Tibial artery (tissue), 4 donors: ENCODE data around the gene NOSIP.

Source experiments
- DNase-seq, 2 donors: peaks; one replicate each; pipeline ENCODE4 v3.0.0-alpha.2; 2019
- H3K27ac ChIP-seq, 2 donors: fragments of 200-600 bp; sonication (generic) in 1 of 2; 1 replicate in 1 of 2; 2 replicates in 1 of 2; pipeline ENCODE4 v1.5.1; 2018 to 2019; ENCODE audit warnings: mild to moderate bottlenecking in 1 of 2
- H3K27me3 ChIP-seq, 2 donors: fragments of 200-600 bp; sonication (generic) in 1 of 2; one replicate each; pipeline versions ENCODE4 v1.5.1 to v1.6.0; 2016 to 2019
- H3K36me3 ChIP-seq, 3 donors: fragments of 200-600 bp; sonication (generic) in 2 of 3; one replicate each; pipeline ENCODE4 v1.5.1; 2016 to 2019; ENCODE audit warnings: mild to moderate bottlenecking in 2 of 3
- H3K4me1 ChIP-seq, 4 donors: fragments of 200-600 bp; sonication (generic) in 2 of 4; 1 replicate in 3 of 4; 2 replicates in 1 of 4; pipeline ENCODE4 v1.5.1; 2016 to 2019
- H3K4me3 ChIP-seq, 2 donors: fragments of 200-600 bp; sonication (generic) in 1 of 2; 1 replicate in 1 of 2; 2 replicates in 1 of 2; pipeline ENCODE4 v1.5.1; 2018 to 2019; ENCODE audit warnings: mild to moderate bottlenecking in 2 of 2
- H3K9me3 ChIP-seq, 3 donors: fragments of 200-600 bp; sonication (generic) in 1 of 3; one replicate each; pipeline ENCODE4 v1.5.1; 2016 to 2019
- CTCF ChIP-seq, 2 experiments: fragments of 200-600 bp in 1 of 2; fragments of 450-650 bp in 1 of 2; IDR thresholded peaks; one replicate each; pipeline ENCODE4 v1.5.1; 2017 to 2019; ENCODE audit warnings: antibody characterized with exemption in 2 of 2, mild to moderate bottlenecking in 1 of 2, moderate library complexity in 1 of 2
- intact Hi-C: fragments of 100-400 bp; cut with DNase I; formaldehyde crosslinking; loops from one replicate; pipeline ENCODE4 v1.15.0; 2023; ENCODE audit warnings: low total_unique reads

Gene NOSIP

GRCh38 chr19:49597703-49597974, 17.3 kb upstream of the NOSIP start:
- peaks cover 49 to 86% (median 82%) of the 10 kb centered on the region in 3 donors for H3K36me3 ChIP-seq
- peaks cover 0 to 20% (median 10%) of the 10 kb centered on the region in 4 donors for H3K4me1 ChIP-seq
- H3K4me3 ChIP-seq: no peak overlapping the region
- H3K27ac ChIP-seq: no peak overlapping the region
- DNase-seq: no peak
- H3K27me3 ChIP-seq: no peaks in the 10 kb centered on the region
- no peaks in the 10 kb centered on the region for H3K9me3 ChIP-seq
- intact Hi-C loops: no loop called here
- no peak for TF ChIP-seq CTCF (IDR thresholded peaks at IDR 0.05)

GRCh38 chr19:49596954-49597702, 16.8 kb upstream of the NOSIP start:
- TF ChIP-seq CTCF (IDR thresholded peaks at IDR 0.05): no peak
- H3K27ac ChIP-seq: no peak overlapping the region
- no peak overlapping the region for H3K4me3 ChIP-seq
- intact Hi-C loops: no loop called here
- no peaks in the 10 kb centered on the region for H3K27me3 ChIP-seq
- DNase-seq: no peak
- H3K36me3 ChIP-seq: peaks cover 45 to 81% (median 77%) of the 10 kb centered on the region in 3 donors
- H3K4me1 ChIP-seq: peaks cover 0 to 25% (median 12%) of the 10 kb centered on the region in 4 donors
- no peaks in the 10 kb centered on the region for H3K9me3 ChIP-seq

- Histone ChIP-seq H3K9me3 (no peaks in the 10 kb centered on the region), H3K36me3 (peaks cover 38 to 74% (median 70%) of the 10 kb centered on the region in 3 donors), H3K27ac (no peak overlapping the region), H3K4me1 (peaks cover 0 to 28% (median 13%) of the 10 kb centered on the region in 4 donors), H3K4me3 (no peak overlapping the region), H3K27me3 (no peaks in the 10 kb centered on the region)
- DNase-seq: no peak
- TF ChIP-seq CTCF (IDR thresholded peaks at IDR 0.05): no peak
- intact Hi-C loops: no loop called here
Observed at GRCh38 chr19:49596407-49596806, 16.1 kb upstream of the NOSIP start.

- Histone ChIP-seq H3K4me3 (no peak overlapping the region), H3K9me3 (no peaks in the 10 kb centered on the region), H3K27ac (no peak overlapping the region), H3K4me1 (peaks cover 0 to 28% (median 13%) of the 10 kb centered on the region in 4 donors), H3K36me3 (peaks cover 34 to 69% (median 66%) of the 10 kb centered on the region in 3 donors), H3K27me3 (no peaks in the 10 kb centered on the region)
- DNase-seq: no peak
- intact Hi-C loops: no loop called here
- TF ChIP-seq CTCF (IDR thresholded peaks at IDR 0.05): no peak
Observed at GRCh38 chr19:49595819-49596404, 15.6 kb upstream of the NOSIP start.

- DNase-seq: no peak
- Histone ChIP-seq H3K4me3 (no peak overlapping the region), H3K9me3 (no peaks in the 10 kb centered on the region), H3K36me3 (peaks cover 34 to 62% (median 60%) of the 10 kb centered on the region in 3 donors), H3K4me1 (peaks cover 0 to 31% (median 13%) of the 10 kb centered on the region in 4 donors), H3K27me3 (no peaks in the 10 kb centered on the region), H3K27ac (no peak overlapping the region)
- intact Hi-C loops: no loop called here
- no peak for TF ChIP-seq CTCF (IDR thresholded peaks at IDR 0.05)
Observed at GRCh38 chr19:49594993-49595818, 14.8 kb upstream of the NOSIP start.
